Activated CD4-positive, CD25-positive, alpha-beta regulatory T cell treated with anti-CD3 and anti-CD28 coated beads, Interleukin-2, amount 50 U/mL, for 16 hours (primary cell): Measurements from ENCODE around the gene ATP10D.
"Not testable (repeated sequence)": the region's sequence is repeated elsewhere in the genome, so short reads cannot be mapped to it uniquely, and the experiment has no call there.

Source experiments
- DNase-seq: peaks from one replicate; pipeline ENCODE4 v3.0.0-alpha.2; 2020; ENCODE audit warnings: low read depth, low spot score

ATP10D gene

DNA sequence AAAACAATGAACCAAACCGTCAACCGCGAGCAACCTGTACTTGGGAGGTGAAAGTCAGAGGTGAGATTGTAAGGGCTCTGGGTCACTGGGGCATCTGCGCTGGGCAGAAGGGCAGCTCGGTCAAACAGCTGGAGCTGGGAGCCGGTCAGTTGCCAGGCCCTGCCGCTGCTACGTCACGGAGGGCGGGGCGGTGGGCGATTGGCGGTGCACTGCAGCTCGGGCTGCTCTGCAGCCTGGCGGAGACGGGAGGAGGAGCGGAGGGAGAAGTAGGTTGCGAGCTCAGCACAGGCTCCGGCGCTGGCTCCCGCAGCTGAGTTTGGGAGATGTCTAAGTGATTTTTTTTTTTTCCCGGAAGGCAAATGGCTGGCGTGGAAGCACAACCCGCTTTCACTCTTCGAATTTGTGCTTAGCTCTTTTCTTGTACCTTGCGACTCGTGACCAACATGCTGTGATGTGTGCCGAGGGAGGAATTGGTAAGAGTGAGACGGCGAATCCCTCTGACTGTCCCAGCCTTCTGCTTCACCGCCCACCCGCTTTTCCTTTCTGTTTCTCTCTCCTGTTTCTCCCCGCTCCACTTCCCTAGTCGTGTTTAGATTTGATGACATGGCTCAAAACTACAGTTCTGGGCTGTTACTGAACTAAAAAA is at the start of gene ATP10D:
ATP10D (plus strand) TSS at position 229 of the 646 bp plus-strand sequence. CDS start 27,266 bp downstream, outside the sequence.
- peak; percentile 49 for DNase-seq

- no peak for DNase-seq
Measured at GRCh38 chr4:47442980-47443379, 42.1 kb upstream of the ATP10D start.

DNA sequence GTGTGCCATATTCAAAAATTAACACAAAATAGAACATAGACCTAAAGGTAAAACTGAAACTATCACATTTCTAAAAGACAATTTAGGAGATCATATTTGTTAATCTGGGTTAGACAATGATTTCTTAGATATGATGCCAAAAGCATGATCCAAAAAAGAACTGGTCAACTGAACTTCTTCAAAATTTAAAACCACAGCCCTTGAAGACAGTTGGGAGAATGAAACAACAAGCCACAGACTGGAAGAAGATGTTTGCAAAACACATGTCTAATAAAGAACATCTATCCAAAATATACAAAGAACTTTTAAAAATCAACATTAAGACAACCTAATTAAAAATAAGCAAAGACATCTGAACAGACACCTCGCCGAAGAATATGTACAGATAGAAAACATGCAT is 41.0 kb upstream of the ATP10D start:
- DNase-seq, result no peak

- no peak for DNase-seq
Measured at GRCh38 chr4:47451657-47452056, 33.4 kb upstream of the ATP10D start.

GRCh38 chr4:47462799-47463234 is 22.3 kb upstream of the ATP10D start:
- DNase-seq, result no peak

- peak; percentile 95 for DNase-seq
Measured at GRCh38 chr4:47463235-47463956, 21.7 kb upstream of the ATP10D start, which contains the start of gene COMMD8. TSS of gene COMMD8 (minus strand) at chr4:47463702. CDS start at chr4:47463651, 51 bp downstream.

DNA sequence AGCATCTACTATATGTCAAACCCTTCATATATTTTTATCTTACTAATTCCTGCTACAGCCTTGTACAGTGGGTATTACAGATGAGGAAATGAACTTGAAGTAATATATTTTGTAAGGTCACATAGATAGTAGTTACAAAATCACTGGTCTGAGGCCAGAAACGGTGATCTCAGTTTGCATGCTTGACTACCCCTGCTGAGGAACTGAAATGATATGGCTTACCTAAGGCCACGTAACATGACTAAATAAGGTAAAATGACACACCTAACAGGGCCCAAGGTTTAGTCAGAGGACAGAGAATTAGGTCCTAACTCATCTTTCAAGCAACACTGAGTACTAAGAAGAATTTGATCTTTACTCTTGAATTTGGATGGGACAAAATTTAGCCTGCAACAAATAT is 20.1 kb upstream of the ATP10D start:
- DNase-seq, result no peak

- DNase-seq, result no peak
Measured at GRCh38 chr4:47466056-47466785, 18.9 kb upstream of the ATP10D start.

DNA sequence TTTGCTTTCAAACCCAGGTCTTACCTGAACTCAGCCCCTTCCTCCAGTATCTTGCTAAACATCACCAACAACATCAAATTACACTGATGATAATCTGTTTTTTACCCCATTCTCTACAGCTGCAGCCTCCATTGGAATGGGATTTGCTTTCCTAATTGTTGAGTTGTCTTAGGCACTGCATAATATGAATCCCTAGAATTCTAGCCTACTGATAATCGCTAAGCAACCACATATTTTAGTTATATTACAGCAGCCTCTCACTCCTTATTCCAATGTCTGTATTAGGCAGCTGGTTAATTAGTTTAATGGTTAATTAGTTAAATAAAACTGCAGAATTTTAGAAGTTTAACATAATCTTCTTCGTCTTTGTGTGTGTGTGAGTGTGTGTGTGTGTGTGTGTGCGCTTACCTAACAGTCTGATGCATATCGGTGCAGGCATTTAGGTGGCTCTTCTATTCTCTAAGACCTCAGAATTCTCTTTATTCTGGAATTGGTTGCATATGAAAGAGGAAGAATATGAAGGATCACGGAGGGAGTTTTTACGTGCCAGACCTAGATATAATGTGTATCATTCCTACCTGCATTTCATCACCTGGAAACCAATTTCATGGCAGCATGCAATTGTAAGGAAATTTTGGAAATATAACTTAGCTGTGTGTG is 16.2 kb upstream of the ATP10D start:
- DNase-seq, result no peak

DNA sequence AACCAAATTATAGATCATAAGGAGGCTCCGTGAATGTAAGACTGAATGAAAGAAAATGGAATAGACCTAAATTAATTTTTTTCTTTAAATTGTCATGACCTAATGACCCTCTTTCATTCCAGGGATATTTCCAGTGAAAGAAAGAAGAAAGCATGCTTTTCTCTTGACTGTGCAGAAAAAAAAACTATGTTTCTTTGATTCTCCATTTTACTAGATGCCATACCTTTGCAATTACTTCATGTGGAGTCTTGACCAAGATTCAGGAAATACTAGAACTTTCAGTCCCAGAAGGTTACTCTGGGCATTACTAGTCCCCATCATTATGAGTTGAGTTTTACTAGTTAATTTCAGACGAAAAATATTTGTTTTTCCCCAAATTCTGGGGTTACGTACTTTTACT is 15.1 kb upstream of the ATP10D start:
- no peak for DNase-seq

DNA sequence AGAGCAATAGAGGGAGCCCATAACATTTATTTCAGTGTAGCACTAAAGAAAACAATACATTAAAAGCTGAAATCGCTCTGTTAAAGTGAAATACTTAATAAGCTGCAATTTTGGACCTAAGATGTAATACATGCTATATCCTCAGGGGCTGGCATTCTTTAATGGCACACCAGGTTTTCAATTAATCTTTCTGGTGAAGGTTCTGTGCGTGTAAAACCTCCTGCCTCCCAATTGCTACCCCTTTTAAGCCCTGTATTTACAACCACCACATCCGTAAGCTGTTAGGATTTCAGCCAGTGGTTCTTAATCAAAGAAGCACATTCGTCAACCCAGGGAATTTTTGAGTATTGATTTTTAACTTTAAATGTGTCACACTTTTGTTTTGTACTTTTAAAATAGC is 14.0 kb upstream of the ATP10D start:
- DNase-seq, result no peak

GRCh38 chr4:47471591-47471990 is 13.5 kb upstream of the ATP10D start:
- no peak for DNase-seq

DNA sequence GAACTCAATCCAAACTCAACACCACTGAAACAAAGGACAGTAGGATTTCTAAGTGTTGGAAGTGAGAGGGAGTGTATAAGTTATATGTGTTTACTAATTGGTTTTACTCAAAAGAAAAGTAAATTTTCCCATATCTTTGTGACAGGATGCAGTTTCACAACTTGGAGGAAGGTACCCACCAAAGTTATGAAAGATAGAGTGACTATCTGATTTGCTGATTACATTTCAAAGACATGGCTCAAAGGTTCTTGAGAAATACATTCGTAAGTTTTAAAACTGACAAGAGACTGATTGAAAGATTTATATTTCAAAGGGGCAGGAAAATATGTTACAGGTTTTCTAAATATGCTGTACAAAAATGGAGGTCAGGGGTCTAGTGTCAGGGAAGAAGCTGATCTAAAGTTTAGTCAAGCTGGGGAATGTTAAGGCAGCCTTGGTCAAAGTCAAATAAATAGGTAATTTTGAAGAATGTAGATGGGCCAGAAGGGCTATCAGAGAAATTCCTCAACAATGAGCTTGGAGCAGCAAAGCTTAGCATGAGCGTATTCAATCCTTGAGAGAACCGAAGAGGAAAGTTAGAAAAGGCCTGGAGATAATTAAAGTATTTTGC is 11.8 kb upstream of the ATP10D start:
- no peak for DNase-seq

GRCh38 chr4:47474799-47475198 is 10.3 kb upstream of the ATP10D start:
- DNase-seq, result no peak

DNA sequence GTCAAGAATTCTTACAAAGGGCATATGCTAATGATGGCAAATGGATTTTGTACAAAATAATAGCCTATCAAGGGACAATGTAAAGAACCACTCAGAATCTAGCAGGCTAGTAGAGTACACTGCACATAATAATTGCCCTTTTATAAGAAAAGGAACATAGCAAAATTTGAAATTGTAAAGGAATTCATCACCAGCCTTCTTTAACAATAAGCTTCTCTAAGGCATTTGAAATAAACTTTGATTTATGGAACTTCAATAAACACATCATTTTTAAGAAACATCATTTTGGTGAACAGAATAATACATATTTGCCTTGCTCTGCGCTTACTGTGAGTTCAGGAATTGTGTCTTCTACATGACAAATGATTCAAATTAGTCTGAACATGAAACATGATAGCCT is 9.7 kb upstream of the ATP10D start:
- no peak for DNase-seq

DNA sequence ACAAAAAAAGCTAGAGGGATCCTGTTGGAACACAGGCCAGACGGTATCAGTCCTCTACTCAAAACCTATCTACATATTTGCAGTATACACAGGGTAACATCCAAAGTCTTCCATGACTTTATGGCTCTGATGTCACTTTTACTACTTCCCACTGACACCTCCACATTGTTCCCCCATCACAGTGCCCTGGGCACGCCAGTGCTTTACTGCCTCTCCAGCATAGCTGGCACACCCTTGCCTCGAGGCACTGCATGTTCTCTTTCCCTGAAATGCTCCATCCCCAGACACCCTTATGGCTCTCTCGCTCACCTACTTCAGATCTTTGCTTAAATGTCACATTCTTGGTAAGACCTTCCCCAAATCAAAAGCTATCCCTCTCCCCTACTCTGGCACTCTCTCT is 6.3 kb upstream of the ATP10D start:
- no peak for DNase-seq

GRCh38 chr4:47482326-47482725 is 2.7 kb upstream of the ATP10D start:
- DNase-seq, result no peak

DNA sequence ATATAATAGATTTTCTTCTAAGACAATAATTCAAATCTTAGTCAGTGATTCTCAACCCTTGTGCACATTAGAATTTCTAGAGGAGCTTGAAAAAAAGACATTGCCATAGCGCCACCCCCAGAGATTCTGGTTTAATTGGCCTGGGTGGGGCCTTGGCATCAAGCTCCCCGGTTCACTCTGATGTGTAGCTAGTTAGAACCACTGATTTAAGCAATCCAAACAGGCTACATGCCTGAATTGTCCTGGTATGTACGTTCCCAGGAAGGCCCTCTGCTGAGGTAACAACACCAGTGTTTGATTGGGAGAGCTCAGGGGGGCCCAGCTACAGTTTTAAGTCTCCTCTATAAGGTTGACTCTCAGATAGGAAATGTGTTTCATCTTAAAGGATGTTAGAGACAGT is 1.3 kb upstream of the ATP10D start:
- no peak for DNase-seq

DNA sequence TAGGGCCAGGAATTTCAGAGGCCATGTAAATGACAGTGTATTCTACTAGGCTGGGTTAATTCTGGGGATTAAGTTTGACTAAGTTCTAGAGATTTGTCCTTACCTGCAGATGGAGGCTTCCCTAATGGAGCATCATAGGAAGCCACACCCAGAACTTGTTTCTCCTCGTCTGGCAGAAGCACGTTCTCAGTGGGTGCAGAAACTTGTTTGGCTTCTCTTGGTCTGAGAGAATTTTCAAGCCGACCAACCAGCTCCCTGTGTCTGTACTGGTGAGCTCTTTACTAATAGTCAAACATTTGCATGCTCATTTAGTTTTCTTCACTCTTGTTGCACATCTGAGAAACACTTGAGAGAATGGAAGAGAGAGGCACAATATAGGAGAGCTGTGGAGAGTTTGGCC is 907 bp upstream of the ATP10D start:
- no peak for DNase-seq

DNA sequence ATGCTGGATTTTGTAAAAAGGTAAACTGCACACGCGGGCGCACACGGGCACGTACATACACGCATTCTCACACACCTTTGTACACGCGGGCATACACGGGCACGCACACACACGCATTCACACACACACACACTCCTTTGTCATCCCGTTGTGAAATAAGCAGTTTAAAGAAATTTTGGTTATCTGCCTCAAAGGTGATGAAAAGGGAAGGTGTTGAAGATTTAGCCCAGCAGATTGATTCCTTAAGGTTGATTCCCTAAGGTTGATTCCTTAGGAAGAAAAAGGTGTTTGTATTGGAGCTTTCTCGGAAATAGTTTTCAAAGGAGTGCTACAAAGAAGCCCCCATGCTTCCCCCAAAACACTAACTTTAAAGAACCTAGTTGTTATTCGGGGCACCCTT is 693 bp downstream of the ATP10D start:
- no peak for DNase-seq

- DNase-seq, result no peak
Measured at GRCh38 chr4:47486231-47486673, 1.2 kb downstream of the ATP10D start.

DNA sequence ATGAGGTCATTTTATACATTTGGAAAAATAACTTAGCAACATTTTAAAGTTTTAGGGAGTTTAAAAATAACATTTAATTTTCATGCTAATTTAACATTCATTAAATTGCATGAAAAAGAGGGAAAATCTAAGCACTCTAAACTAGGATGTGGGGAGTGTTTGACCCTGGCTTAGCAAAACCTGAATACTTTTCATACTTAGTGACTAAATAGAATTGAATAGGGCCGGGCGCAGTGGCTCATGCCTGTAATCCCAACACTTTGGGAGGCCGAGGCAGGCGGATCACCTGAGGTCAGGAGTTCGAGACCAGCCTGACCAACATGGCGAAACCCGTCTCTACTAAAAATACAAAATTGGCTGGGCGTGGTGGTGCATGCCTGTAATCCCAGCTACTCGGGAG is 1.7 kb downstream of the ATP10D start:
- not testable (repeated sequence) for DNase-seq
